Stimulated activated CD4-positive, alpha-beta T cell treated with anti-CD3 and anti-CD28 coated beads, Interleukin-1b, Interleukin-23, amount 100 ng/mL, for 1 hour (primary cell): ENCODE measurements around the gene ARHGAP6.
"Not testable (repeated sequence)": the region's sequence is repeated elsewhere in the genome, so short reads cannot be mapped to it uniquely, and the experiment has no call there.

Experiments used
- DNase-seq, 2 donors: peaks; one replicate each; pipeline ENCODE4 v3.0.0-alpha.2; 2020; ENCODE audit warnings: low read depth in 2 of 2

ARHGAP6 gene

DNA sequence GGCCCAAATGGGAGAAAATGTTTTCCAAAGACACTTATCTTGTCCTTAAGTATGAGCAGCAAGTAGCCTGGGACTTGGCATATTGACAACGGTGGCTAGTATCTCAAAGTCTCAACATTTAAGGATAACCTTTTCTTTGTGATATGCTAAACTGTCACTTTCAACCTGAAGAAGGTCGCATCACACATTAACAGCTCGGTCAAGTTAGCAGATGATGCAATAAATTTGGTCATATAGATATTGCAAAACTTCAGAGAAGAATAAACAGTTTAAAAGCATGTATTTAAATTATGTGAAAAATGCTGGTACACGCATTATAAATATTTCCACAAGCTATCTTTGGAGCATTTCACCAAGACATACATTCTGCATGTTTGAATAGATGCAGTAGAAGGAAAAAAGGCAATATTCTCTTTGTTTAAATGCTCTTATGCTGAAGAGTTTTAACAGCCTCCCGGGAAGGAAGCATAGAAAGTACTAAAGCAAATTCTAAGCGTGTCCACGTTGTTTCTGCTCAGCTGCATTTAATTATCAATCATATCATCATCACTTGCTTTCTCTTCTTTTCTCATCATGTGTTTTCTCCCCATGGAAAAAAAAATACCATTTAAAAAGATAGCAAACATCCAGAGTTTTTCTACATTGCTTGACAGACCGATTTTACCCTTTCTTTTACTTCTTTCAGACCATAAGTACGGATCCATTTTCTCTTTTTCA, 24.2 kb downstream of the ARHGAP6 start:
- DNase-seq = no peak

DNA sequence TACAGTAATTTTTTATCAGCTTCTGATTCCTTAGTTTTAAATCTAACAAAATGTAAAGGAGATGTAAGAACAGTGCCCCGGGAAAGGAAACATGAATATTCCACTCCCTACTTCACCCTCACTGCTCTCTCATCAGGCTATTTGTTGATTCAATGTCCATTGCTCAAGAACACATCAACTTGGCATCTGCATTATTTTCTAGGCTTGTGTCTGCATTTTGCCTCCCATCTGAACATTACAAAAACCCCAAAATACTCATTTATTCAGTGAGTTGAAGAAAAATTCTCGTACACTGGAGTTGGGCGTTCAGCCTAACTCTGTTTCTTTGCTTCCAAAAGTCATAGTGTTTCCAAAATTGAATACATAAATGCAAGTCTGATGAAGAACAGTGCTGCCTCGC, 25.6 kb downstream of the ARHGAP6 start:
- no peak for DNase-seq

DNA sequence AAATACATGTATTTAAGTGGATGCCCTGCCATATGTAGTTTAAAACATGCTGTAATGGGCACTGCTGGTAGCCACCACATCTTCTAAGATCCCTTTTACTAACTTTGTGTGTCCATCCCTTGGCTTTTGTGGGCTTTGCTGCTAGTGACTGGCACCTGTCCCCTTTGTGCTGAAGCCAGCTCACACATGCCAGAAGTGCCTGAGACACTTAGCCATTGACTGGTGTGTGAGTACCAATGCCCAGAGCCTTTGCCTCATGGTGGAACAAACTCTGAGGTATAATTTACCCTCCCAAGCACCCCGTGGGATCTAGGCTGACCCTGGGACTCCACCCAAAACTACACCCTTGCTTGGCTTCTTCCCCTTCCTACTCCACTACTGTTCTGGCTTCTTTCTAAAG, 33.0 kb downstream of the ARHGAP6 start:
- no peak for DNase-seq

DNA sequence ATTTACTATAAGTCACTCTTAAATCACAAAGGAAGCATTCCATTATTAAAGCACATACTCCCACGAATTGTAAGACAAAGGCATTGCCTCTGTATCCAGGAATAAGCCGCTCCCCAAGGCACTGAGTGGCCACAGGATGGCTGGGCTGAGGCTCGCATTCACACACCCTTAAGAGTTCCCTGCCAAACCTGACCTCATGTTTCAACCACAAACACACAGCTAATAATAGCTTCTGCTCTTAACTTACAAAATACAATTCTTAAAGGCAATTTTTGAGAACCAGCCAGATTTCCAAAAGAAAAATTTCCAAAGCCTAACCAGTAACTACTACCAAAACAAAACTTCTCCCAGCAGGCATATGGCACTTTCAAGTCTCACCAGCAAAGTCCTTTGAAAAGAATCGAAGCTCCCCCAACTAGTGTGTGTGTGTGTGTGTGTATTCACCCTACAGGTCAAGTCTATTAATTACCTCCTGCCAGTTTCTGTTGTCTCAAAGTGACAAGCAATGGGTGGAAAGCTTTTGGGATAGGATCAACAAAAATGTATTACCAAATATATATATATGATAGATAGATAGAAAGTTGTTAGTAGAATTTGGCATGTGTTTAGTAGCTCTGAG, 36.0 kb downstream of the ARHGAP6 start:
- DNase-seq = no peak

DNA sequence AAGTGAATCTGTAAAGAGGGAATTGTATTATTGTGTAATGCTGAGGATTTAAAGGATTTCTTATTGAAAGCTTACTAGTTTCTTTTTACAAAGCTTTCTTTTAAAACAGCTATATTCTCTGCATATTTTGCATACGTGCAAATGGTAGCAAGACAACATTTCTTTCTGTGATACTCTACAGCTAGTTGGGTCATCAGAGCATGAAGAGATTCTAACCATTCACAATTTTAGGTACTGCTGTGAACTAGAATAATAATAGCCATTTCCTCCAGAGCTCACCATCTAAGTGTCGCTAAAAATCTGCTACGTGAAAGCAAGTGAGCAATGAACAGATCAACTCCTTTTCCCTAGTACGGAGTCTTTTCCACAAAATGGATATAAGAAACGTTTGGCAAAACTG, 37.3 kb downstream of the ARHGAP6 start:
- DNase-seq = no peak

DNA sequence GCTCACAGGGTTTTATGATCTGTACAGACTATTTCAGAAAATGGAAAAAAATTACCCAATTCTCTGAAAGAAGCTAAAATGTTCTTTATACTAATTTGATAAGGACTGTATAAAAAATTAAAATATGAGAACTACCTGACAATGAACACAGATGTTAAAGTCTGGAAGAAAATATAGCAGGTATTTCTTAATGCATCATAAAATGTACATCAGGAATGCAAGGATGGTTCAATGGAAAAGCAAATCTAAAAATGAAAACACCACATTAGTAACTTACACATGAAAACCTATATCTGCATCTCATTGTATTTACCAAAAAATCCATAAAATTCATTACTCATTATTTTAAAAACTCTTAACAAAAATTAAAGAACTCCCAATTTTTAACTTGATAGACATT, 39.4 kb downstream of the ARHGAP6 start:
- no peak for DNase-seq

DNA sequence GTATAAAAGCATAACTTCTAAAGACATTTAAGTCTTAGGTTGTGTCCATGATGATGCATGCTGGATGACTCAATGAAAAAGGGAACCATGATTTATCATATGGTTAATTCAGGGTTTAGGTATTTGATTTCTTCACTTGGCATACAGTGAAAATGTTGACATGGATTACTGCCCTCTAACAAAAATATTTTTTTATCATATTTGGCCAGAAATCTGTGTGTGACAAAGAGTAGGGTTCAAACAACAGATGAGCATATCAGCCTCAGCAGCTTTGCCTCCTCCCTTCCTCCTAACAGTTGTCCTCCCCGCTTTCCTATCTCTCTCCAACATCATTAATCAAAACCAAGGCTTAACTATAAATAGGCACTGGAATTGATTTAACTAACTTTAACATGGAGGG, 46.3 kb downstream of the ARHGAP6 start:
- DNase-seq = no peak

DNA sequence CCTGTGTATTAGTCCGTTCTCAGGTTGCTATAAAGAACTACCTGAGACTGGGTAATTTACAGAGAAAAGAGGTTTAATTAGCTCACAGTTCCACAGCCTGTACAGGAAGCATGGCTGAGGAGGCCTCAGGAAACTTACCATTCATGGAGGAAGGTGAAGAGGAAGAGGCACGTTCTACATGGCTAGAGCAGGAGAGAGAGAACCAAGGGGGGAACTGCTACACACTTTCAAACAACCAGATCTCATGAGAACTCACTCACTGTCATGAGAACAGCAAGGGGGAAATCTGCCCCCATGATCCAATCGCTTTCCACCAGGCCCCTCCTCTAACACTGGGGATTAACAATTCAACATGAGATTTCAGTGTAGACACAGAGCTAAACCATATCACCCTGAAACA, 51.5 kb downstream of the ARHGAP6 start:
- not testable (repeated sequence) for DNase-seq

DNA sequence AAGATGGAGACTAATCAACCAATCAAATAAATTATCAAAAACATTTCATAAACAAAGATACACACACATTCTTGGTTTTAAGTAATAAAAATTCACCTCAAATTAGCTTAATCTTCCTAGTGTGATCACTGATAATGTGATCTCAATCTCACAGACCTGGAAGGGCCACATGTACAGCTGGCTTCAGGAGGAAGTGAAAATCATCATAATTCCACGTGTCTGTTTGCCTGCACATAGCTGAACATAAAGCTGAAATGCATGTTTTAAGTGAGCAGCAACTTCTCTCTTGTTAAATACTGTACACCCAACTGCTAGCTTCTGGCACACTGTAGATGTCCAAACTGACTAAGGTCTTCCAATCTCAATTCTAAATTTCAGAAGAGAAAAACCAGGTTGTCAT, 53.8 kb downstream of the ARHGAP6 start:
- no peak for DNase-seq

DNA sequence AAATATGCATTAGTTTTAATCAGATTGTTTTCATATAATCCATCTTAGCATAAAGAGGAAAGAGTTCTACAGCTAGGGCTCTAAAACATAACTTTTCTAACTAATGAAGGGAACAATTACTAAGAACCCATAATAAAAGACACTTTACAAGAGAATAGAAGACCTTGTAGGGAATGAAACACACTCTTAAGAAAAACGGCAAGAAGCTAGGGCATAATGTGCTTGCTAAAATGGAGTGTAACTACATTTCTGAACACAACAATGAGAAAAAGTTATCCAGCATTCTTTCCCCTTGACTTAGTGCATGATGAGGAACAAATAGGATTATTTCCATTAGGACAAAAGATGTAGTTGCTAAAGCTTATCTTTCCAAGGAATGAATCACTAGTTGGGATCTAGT, 54.6 kb downstream of the ARHGAP6 start:
- no peak for DNase-seq

DNA sequence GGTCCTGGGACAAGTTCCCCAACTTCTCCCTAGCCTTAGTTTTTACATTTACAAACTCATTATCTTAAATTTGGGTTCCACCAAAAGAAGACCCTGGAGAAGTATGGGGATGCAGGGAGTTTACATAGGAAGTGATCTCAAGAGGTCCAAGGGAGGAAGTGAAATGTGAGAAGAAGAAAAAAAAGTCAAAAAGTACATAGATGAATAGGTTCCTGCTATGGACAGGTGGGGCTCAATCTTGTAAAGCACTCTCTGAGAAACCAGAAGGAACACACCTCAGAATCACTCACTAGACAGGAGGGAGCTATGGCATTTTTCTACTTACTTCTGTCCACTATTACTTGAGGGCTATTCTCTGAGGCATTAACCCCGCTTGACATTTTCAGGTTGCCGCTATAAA, 56.6 kb downstream of the ARHGAP6 start:
- no peak for DNase-seq

DNA sequence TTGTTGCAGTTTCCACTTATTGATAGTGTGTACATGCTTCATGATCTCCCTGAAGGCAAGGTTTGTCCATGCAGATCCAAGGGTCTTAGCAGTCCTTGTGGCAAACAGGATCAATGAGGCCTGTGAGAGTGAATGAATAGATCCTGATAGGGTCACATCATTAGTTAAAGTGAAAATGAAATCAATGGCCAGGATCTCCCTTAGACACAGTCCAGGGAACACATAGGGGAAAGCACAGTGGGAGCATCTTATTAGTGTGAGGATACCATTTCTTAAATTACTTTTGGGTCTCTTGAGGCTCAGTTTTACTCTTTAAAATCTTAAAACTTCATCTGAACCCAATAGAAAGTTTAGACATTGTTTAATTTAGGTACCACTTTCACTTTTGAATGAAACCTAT, 59.3 kb downstream of the ARHGAP6 start:
- no peak for DNase-seq

DNA sequence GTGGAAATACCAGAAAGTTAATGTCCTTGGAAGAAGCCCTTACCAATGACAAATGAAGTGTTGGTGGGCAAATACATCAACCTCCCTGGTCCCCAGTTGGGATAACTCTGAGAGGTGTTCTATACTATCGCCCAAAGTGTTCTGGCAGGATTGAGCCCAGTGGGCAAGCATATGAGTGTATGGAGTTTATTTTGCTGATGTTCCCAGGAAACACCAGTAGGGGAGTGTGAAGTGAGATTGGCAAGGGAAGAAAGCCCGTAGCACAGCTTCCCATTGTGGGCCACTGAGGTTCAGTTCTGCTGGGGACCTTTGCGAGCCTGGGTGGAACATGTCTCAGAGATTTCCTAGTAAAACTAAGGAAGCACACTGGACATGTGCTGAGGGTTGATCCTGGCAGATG, 65.1 kb downstream of the ARHGAP6 start:
- no peak for DNase-seq

DNA sequence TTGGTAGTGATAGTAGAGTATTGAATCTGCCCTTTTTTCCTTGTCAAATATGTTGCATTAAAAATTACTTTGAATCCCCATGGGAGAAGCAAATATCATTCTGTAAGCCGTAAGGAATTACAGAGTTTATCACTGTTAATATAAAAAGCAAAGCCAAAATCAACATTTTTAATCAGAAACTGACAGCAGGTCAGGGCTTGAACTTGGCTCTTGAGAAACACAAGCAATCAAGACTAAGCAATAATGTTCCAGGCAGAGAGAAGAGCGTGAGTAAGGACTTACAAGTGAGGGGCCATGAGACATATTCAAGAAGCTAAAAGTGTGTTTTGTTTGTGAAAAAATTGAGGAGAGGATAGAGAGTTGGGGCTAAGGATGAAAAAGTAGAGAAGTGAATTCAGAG, 68.2 kb downstream of the ARHGAP6 start:
- DNase-seq = no peak

DNA sequence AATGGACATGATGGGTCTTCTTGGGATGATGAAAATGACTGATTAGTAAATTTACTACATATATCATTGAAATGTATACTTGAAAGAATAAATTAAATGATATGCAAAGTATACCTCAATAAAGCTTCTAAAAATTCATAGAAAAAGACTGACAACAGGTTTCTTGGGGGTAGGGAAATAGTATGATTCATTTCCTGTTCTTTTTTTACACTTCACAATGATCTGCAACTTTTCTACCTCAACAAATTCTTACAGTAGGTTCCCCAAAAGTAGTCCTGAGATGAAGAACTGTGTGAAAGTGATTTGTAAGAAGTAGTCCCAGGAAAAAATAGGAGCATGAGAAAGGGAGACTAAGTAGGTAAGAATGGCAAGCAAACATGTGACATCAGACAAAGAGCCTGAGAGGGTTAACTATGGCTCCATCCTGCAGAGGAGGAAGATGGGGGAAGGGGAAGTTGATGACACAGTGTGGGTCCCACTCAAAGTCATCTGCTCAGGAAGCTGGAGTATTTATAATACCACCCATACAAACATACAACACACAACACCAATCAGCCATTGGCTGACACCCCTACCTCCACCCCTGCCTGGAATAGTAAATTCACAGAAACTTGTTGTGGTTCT, 73.9 kb downstream of the ARHGAP6 start:
- no peak for DNase-seq

DNA sequence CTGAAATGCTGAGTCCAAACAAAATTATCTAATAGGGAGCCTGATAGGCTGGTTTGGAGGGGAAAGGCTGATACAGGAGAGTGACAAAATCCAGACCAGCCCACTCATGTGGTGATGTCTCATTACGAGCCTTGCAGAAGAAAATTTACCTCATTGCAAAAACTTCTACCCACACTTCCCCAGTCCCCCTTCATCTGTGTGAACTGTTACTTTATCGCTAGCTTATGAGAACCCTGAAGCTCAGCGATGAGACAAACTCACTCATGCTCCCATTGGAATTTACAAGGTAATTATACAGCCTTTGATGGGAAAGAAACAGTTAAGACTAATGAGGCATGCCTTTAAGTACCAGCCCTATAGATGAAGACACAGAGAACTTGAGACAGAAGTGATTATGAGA, 76.1 kb downstream of the ARHGAP6 start:
- no peak for DNase-seq

DNA sequence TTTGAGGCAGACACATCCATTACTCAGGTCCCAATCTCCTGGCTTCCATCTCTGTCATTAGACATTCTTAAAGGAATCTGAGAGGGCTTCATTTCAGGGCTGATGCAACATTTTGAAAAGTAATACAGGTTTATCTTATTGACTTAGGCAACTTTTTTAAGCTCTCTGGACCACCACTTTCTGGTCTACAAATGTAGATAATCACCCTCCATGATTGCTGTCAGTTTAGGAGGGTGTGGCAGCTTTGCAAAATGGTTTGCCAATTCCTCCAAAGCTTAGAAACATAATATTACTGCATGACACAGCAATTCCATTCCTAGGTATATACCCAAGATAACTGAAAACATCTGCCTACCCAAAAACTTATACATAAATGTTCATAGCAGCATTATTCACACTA, 77.6 kb downstream of the ARHGAP6 start:
- DNase-seq = no peak

DNA sequence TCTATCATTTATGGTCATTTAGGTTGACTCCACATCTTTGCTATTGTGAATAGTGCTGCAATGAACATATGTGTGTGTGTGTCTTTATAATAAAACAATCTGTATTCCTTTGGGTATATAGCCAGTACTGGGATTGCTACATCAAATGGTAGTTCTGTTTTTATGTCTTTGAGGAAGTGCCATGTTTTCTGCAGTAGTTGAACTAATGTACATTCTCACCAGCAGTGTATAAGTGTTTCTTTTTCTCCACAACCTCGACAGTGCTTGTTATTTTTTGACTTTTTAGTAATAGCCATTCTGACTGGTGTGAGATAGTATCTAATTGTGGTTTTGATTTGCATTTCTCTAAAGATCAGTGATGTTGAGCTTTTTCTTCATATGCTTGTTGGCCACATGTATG, 80.5 kb downstream of the ARHGAP6 start:
- DNase-seq = no peak

DNA sequence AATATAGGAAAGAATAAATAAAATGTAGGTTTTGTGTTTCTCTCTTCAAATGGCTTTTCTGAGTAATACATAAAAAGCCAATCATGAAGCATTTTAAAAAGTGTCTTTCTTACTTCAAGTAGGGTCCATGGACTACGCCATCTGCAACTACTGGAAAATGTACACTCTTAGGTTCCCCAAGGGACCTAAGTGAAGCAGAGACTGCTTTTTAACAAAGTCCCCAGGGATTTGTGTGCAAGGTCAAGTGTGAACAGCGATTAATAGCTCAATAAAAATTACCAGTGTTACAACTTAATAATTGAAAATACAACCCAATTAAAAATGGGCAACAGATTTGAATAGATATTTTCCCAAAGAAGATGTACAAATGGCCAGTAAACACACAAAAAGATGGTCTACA, 84.9 kb downstream of the ARHGAP6 start:
- DNase-seq = no peak

DNA sequence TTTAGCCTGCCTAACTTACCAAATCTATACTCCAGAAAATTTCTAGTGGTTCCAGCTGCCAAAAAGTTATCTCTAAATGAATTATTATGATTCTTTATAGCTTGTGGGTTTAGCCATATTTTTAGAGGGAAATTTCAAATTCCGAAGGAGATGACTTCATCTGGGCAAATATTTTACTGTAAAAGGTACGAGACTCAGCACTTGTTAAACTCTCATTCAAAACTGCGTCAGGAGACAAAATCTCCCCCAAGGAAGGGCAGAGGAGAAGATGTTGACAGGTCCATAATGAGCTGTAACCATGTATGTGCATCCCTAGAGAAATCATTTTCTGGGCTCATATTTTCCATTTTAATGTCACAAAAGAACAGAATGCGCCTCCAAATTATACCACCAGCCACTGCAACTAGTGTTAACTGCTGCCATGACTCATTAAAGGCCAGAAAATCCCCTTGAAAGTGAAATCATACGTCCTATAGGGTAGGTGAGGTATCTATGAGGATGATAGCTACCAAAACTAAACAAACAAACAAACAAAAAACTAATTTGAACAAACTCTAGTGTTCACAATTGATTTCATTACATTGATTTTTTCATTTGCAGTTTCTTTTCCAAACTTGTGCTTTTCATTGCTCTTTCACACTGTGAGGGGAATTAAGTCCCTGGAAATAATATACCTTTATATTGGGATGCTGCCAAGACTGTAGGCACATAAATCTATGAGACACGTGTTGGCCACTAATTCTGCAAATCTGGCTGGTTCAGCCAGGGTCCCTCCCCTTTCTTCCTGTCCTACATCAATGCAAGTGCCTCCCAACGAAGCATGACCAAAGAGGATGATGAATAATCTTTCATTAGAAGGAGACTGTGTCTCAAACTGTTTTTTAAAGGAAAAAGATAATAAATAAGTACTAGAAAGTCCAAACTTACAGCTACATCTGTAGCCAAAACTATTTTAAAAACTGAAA, 85.8 kb downstream of the ARHGAP6 start:
- no peak for DNase-seq

DNA sequence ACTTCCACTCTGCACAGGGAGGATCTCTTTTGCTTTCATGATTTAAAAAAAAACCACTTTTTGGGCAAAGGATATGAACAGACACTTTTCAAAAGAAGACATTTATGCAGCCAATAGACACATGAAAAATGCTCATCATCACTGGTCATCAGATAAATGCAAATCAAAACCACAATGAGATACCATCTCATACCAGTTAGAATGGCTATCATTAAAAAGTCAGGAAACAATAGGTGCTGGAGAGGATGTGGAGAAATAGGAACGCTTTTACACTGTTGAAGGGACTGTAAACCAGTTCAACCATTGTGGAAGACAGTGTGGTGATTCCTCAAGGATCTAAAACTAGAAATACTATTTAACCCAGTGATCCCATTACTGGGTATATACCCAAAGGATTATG, 87.4 kb downstream of the ARHGAP6 start:
- not testable (repeated sequence) for DNase-seq

DNA sequence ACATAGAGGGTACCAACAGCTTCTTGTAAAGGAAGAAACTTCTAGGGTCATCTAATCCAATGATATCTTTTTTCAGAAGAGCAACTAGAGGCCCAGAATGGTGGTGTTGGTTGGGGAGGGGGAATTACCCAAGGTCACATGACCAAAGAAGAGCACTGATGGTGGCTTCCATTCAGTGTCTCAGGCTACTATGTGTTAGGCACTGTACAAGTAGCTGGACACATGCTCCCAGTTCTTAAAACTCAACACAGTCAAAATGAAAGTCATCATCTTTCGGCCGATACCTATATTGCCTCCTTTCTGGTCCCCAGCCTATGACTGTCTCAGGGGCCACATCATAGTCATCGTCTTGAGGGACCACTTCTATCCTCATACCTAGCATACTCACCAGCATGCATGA, 88.1 kb downstream of the ARHGAP6 start:
- DNase-seq = no peak
